Progenitor cell of endocrine pancreas (in vitro differentiated cells): ENCODE measurements around the gene MTRF1. TPM values are rescaled to one million over a fixed set of nuclear protein-coding genes. Genes with fewer than 3 reads are reported as not detected.

ENCODE experiments used
- DNase-seq: peaks from one replicate; pipeline ENCODE4 v3.0.0; 2021; ENCODE audit warnings: low spot score; ENCODE audit not compliant: unreplicated experiment
- H3K27ac Mint-ChIP-seq: 2 replicates; pipeline ENCODE4 v1.8.0; 2021; ENCODE audit warnings: mild to moderate bottlenecking, moderate library complexity, mixed read lengths
- H3K27me3 Mint-ChIP-seq: 2 replicates; pipeline ENCODE4 v1.8.0; 2021; ENCODE audit warnings: mixed read lengths
- H3K36me3 Mint-ChIP-seq: 2 replicates; pipeline ENCODE4 v1.8.0; 2022; ENCODE audit warnings: mixed read lengths; ENCODE audit not compliant: insufficient read depth
- H3K4me1 Mint-ChIP-seq: 2 replicates; pipeline ENCODE4 v1.8.0; 2021; ENCODE audit warnings: low read depth, mixed read lengths
- H3K4me3 Mint-ChIP-seq: 2 replicates; pipeline ENCODE4 v1.8.0; 2021; ENCODE audit warnings: low read depth, mild to moderate bottlenecking, moderate library complexity, mixed read lengths
- H3K9me3 Mint-ChIP-seq: 2 replicates; pipeline ENCODE4 v1.8.0; 2021; ENCODE audit warnings: low read depth, mixed read lengths
- CTCF ChIP-seq: fragments of 200-600 bp; sonication (generic); IDR thresholded peaks from one replicate; pipeline ENCODE4 v1.5.0; 2021; ENCODE audit warnings: antibody characterized with exemption, mild to moderate bottlenecking; ENCODE audit not compliant: unreplicated experiment
- total RNA-seq: library from RNA; stranded (reverse); gene quantifications from 2 replicates; pipeline ENCODE4 v1.2.1, GENCODE V29; 2021

Gene MTRF1
- total RNA-seq, 1 donor from 2014 or later, result 22.2 TPM

GRCh38 chr13:41274881-41275280 is 11.5 kb upstream of the MTRF1 start:
- Mint-ChIP-seq H3K4me1 (no peaks in the 10 kb centered on the region), H3K9me3 (peaks cover 9% of the 10 kb centered on the region), H3K27ac (no peak overlapping the region), H3K27me3 (no peaks in the 10 kb centered on the region), H3K36me3 (peaks cover 3% of the 10 kb centered on the region), H3K4me3 (no peak overlapping the region)
- TF ChIP-seq CTCF, result no peak
- no peak for DNase-seq

- peak overlapping the region; percentile 56 for H3K27ac Mint-ChIP-seq
- no peak overlapping the region for H3K4me3 Mint-ChIP-seq
- peaks cover 9% of the 10 kb centered on the region for H3K9me3 Mint-ChIP-seq
- H3K27me3 Mint-ChIP-seq, result no peaks in the 10 kb centered on the region
- DNase-seq, result no peak
- H3K36me3 Mint-ChIP-seq, result peaks cover 3% of the 10 kb centered on the region
- no peaks in the 10 kb centered on the region for H3K4me1 Mint-ChIP-seq
- TF ChIP-seq CTCF, result no peak
Measured at GRCh38 chr13:41273831-41274441, 10.6 kb upstream of the MTRF1 start.

GRCh38 chr13:41271456-41272285 is 8.3 kb upstream of the MTRF1 start:
- no peak for DNase-seq
- Mint-ChIP-seq H3K27ac (no peak overlapping the region), H3K36me3 (peaks cover 9% of the 10 kb centered on the region), H3K4me3 (no peak overlapping the region), H3K9me3 (peaks cover 17% of the 10 kb centered on the region), H3K4me1 (no peaks in the 10 kb centered on the region), H3K27me3 (no peaks in the 10 kb centered on the region)
- TF ChIP-seq CTCF, result no peak

GRCh38 chr13:41268764-41269163 is 5.4 kb upstream of the MTRF1 start:
- H3K9me3 Mint-ChIP-seq, result peaks cover 21% of the 10 kb centered on the region
- no peaks in the 10 kb centered on the region for H3K4me1 Mint-ChIP-seq
- peaks cover 9% of the 10 kb centered on the region for H3K36me3 Mint-ChIP-seq
- DNase-seq, result no peak
- no peak for TF ChIP-seq CTCF
- H3K27ac Mint-ChIP-seq, result no peak overlapping the region
- no peak overlapping the region for H3K4me3 Mint-ChIP-seq
- H3K27me3 Mint-ChIP-seq, result no peaks in the 10 kb centered on the region

- H3K4me3 Mint-ChIP-seq, result no peak overlapping the region
- DNase-seq, result no peak
- peaks cover 8% of the 10 kb centered on the region for H3K36me3 Mint-ChIP-seq
- TF ChIP-seq CTCF, result no peak
- peaks cover 18% of the 10 kb centered on the region for H3K9me3 Mint-ChIP-seq
- no peak overlapping the region for H3K27ac Mint-ChIP-seq
- peaks cover 10% of the 10 kb centered on the region for H3K4me1 Mint-ChIP-seq
- no peaks in the 10 kb centered on the region for H3K27me3 Mint-ChIP-seq
Measured at GRCh38 chr13:41267106-41267505, 3.7 kb upstream of the MTRF1 start.
